ENCODE results near the gene COQ8B.
"Not testable (repeated sequence)": the region's sequence is repeated elsewhere in the genome, so short reads cannot be mapped to it uniquely, and the experiment has no call there.

COQ8B gene

GRCh38 chr19:40741527-40742390 lies 25.1 kb upstream of the COQ8B start:
- DNase-seq, result no peak

- DNase-seq, result no peak
Measured at GRCh38 chr19:40740747-40741146, 24.1 kb upstream of the COQ8B start.

GRCh38 chr19:40739871-40740703 lies 23.4 kb upstream of the COQ8B start:
- no peak for DNase-seq

GRCh38 chr19:40739030-40739839 lies 22.5 kb upstream of the COQ8B start:
- DNase-seq, result no peak

- no peak for DNase-seq
Measured at GRCh38 chr19:40737102-40737644, 20.5 kb upstream of the COQ8B start.

GRCh38 chr19:40736661-40737060 lies 20.0 kb upstream of the COQ8B start:
- no peak for DNase-seq

GRCh38 chr19:40735013-40735771 lies 18.5 kb upstream of the COQ8B start:
- no peak for DNase-seq

- DNase-seq, result no peak
Measured at GRCh38 chr19:40733149-40733548, 16.5 kb upstream of the COQ8B start.

- DNase-seq, result not testable (repeated sequence)
Measured at GRCh38 chr19:40732304-40732703, 15.6 kb upstream of the COQ8B start.

GRCh38 chr19:40730065-40730464 lies 13.4 kb upstream of the COQ8B start:
- DNase-seq, result not testable (repeated sequence)

- no peak for DNase-seq
Measured at GRCh38 chr19:40726279-40726678, 9.6 kb upstream of the COQ8B start.

- no peak for DNase-seq
Measured at GRCh38 chr19:40724855-40725254, 8.2 kb upstream of the COQ8B start.

- no peak for DNase-seq
Measured at GRCh38 chr19:40724315-40724714, 7.6 kb upstream of the COQ8B start.

- no peak for DNase-seq
Measured at GRCh38 chr19:40723661-40724254, 7.1 kb upstream of the COQ8B start.

GRCh38 chr19:40721936-40722661 lies 5.4 kb upstream of the COQ8B start:
- no peak for DNase-seq

- DNase-seq, result no peak
Measured at GRCh38 chr19:40721140-40721486, 4.4 kb upstream of the COQ8B start.

- peak; percentile 63 for DNase-seq
Measured at GRCh38 chr19:40719414-40719894, 2.8 kb upstream of the COQ8B start.

GRCh38 chr19:40718774-40719391 lies 2.2 kb upstream of the COQ8B start:
- peak; percentile 95 for DNase-seq

GRCh38 chr19:40717880-40718773 lies 1.4 kb upstream of the COQ8B start:
- peak; percentile 78 for DNase-seq

Data from DMS53 (cell line).